Calu3 (cell line): ENCODE measurements around the gene NAALADL2. TPM values are rescaled to one million over a fixed set of nuclear protein-coding genes. Genes with fewer than 3 reads are reported as not detected.

ENCODE experiments used
- BruUV-seq: library from RNA; stranded (reverse); fragments of 400-500 nt; replicated peaks from 2 replicates; lab custom pipeline; 2021; lab: Mats Ljungman, UMichigan
- CTCF ChIA-PET: fragments of 300-600 bp; sonication (Branson Sonifier 250); formaldehyde crosslinking; loops from one replicate; lab custom pipeline; 2022; ENCODE audit warnings: antibody characterized with exemption; lab: Charles Lee
- DNase-seq: peaks from one replicate; pipeline ENCODE4 v3.0.0; 2022
- H3K27ac Mint-ChIP-seq: one replicate; pipeline ENCODE4 v1.8.0; 2022; ENCODE audit warnings: mixed read lengths; ENCODE audit not compliant: unreplicated experiment
- H3K27me3 Mint-ChIP-seq: one replicate; pipeline ENCODE4 v1.8.0; 2022; ENCODE audit warnings: mixed read lengths; ENCODE audit not compliant: unreplicated experiment
- H3K36me3 Mint-ChIP-seq: one replicate; pipeline ENCODE4 v1.8.0; 2022; ENCODE audit warnings: mild to moderate bottlenecking, moderate library complexity, mixed read lengths; ENCODE audit not compliant: insufficient read depth, unreplicated experiment
- H3K4me1 Mint-ChIP-seq: one replicate; pipeline ENCODE4 v1.8.0; 2022; ENCODE audit warnings: mild to moderate bottlenecking, low read depth, mixed read lengths; ENCODE audit not compliant: unreplicated experiment
- H3K4me3 Mint-ChIP-seq: one replicate; pipeline ENCODE4 v1.8.0; 2022; ENCODE audit warnings: mild to moderate bottlenecking, low read depth, moderate library complexity, mixed read lengths; ENCODE audit not compliant: unreplicated experiment
- H3K9me3 Mint-ChIP-seq: one replicate; pipeline ENCODE4 v1.8.0; 2022; ENCODE audit warnings: low read depth, mixed read lengths; ENCODE audit not compliant: unreplicated experiment
- CTCF ChIP-seq: fragments of 200-600 bp; IDR thresholded peaks from one replicate; pipeline ENCODE4 v1.8.0; 2022; ENCODE audit warnings: antibody characterized with exemption; ENCODE audit not compliant: unreplicated experiment
- intact Hi-C: fragments of 100-400 bp; cut with micrococcal nuclease; formaldehyde crosslinking; loops from one replicate; pipeline ENCODE4 v1.10.0; 2022; ENCODE audit not compliant: unreplicated experiment
- total RNA-seq: library from RNA; stranded (reverse); gene quantifications from 2 replicates; pipeline ENCODE4 v1.2.3, GENCODE V29; 2022

NAALADL2 gene
- total RNA-seq, 1 experiment from 2014 or later, result 36.9 TPM

GRCh38 chr3:175260145-175260794 lies 401.1 kb downstream of the NAALADL2 start:
- TF ChIP-seq CTCF, result no peak
- no peak for DNase-seq
- Mint-ChIP-seq H3K27ac (peak overlapping the region; percentile 6), H3K27me3 (no peaks in the 10 kb centered on the region), H3K36me3 (no peaks in the 10 kb centered on the region), H3K4me3 (no peak overlapping the region), H3K4me1 (peaks cover 34% of the 10 kb centered on the region), H3K9me3 (no peaks in the 10 kb centered on the region)
- intact Hi-C loops, result loop anchor here (10.0 kb wide), 1 partner anchor 305 kb away; no protein-coding TSS in a partner anchor
- no TSS peak for BruUV-seq
- CTCF ChIA-PET, result interaction anchor here (0.6 kb wide), 1 partner anchor 210 kb away, joined by 3 read pairs; no protein-coding TSS in a partner anchor

GRCh38 chr3:175266478-175266877 lies 407.3 kb downstream of the NAALADL2 start:
- no peak for DNase-seq
- TF ChIP-seq CTCF, result no peak
- H3K27ac Mint-ChIP-seq, result peak overlapping the region; percentile 88
- intact Hi-C loops, result loop anchor here (2.0 to 10.0 kb wide), 3 partner anchors 312 to 421 kb away; no protein-coding TSS in a partner anchor
- no TSS peak for BruUV-seq
- H3K36me3 Mint-ChIP-seq, result no peaks in the 10 kb centered on the region
- H3K9me3 Mint-ChIP-seq, result no peaks in the 10 kb centered on the region
- no peaks in the 10 kb centered on the region for H3K27me3 Mint-ChIP-seq
- CTCF ChIA-PET, result interaction anchor here (1.0 kb wide), 1 partner anchor 88 kb away, joined by 3 read pairs; no protein-coding TSS in a partner anchor
- H3K4me3 Mint-ChIP-seq, result no peak overlapping the region
- peaks cover 8% of the 10 kb centered on the region for H3K4me1 Mint-ChIP-seq

- CTCF ChIA-PET, result interaction anchor here (0.6 to 1.0 kb wide), 2 partner anchors 88 to 663 kb away, joined by 3 read pairs; no protein-coding TSS in a partner anchor
- Mint-ChIP-seq H3K9me3 (no peaks in the 10 kb centered on the region), H3K27me3 (no peaks in the 10 kb centered on the region), H3K27ac (peak overlapping the region; percentile 14), H3K36me3 (no peaks in the 10 kb centered on the region), H3K4me1 (peaks cover 8% of the 10 kb centered on the region), H3K4me3 (no peak overlapping the region)
- DNase-seq, result no peak
- BruUV-seq, result no TSS peak
- intact Hi-C loops, result loop anchor here (2.0 to 10.0 kb wide), 3 partner anchors 312 to 420 kb away; no protein-coding TSS in a partner anchor
- TF ChIP-seq CTCF, result no peak
These were observed 408.0 kb downstream of the NAALADL2 start for GRCh38 chr3:175267121-175267531.

- H3K27me3 Mint-ChIP-seq, result no peaks in the 10 kb centered on the region
- peak overlapping the region; percentile 14 for H3K27ac Mint-ChIP-seq
- peaks cover 8% of the 10 kb centered on the region for H3K4me1 Mint-ChIP-seq
- DNase-seq, result no peak
- no peak overlapping the region for H3K4me3 Mint-ChIP-seq
- no peak for TF ChIP-seq CTCF
- no peaks in the 10 kb centered on the region for H3K9me3 Mint-ChIP-seq
- intact Hi-C loops, result loop anchor here (2.0 to 10.0 kb wide), 3 partner anchors 313 to 420 kb away; no protein-coding TSS in a partner anchor
- BruUV-seq, result no TSS peak
- H3K36me3 Mint-ChIP-seq, result no peaks in the 10 kb centered on the region
- CTCF ChIA-PET, result interaction anchor here (0.6 to 1.0 kb wide), 2 partner anchors 89 to 663 kb away, joined by 3 read pairs; no protein-coding TSS in a partner anchor
These were observed 408.4 kb downstream of the NAALADL2 start for GRCh38 chr3:175267561-175267960.
